ENCODE results near the gene PPAN. TPM values are rescaled to one million over a fixed set of nuclear protein-coding genes. Genes with fewer than 3 reads are reported as not detected.

The PPAN gene
- total RNA-seq, 5 donors from 2014 or later (not counting 1 experiment from before 2014, with no cell fraction given) = 89.3 to 140 (median 123) TPM

GRCh38 chr19:10095948-10096614, 10.1 kb upstream of the PPAN start:
- peak; percentile 72 to 96 (median 85) for DNase-seq
- POLR2A ChIA-PET = interaction anchor here in 1 of 2 donors (0.6 kb wide), 1 partner anchor 46 kb away, joined by 5 read pairs; no protein-coding TSS in a partner anchor
- Histone ChIP-seq H3K27me3 (replicated peaks in 1 of 2; ENCODE audit: control insufficient read depth in 2 of 2, extremely low read depth in 1 of 2, insufficient read depth in 2 of 2, low read length in 1 of 2) (no peaks in the 10 kb centered on the region), H3K27ac (ENCODE audit: low read length) (peak overlapping the region; percentile 66), H3K9me3 (no peaks in the 10 kb centered on the region), H3K4me1 (ENCODE audit: control insufficient read depth in 1 of 2, extremely low read depth in 1 of 2, insufficient read depth in 2 of 2, low read length in 2 of 2) (peaks cover 10 to 54% of the 10 kb centered on the region in 2 experiments), H3K4me3 (ENCODE audit: control insufficient read depth in 1 of 2, extremely low read depth in 1 of 2, low read length in 1 of 2) (peak overlapping the region; percentile 23 to 41), H3K36me3 (ENCODE audit: control insufficient read depth in 2 of 2, extremely low read depth in 1 of 2, insufficient read depth in 1 of 2, low read length in 1 of 2) (peaks cover 9 to 23% of the 10 kb centered on the region in 2 donors)
- no peaks in the 10 kb centered on the region for H3K27me3 Mint-ChIP-seq
- peak overlapping the region; percentile 46 to 68 (median 59) for H3K4me3 Mint-ChIP-seq
- 2% methylated on average over 92 of the region's 97 CpGs for WGBS (ENCODE audit: insufficient coverage)
- H3K36me3 Mint-ChIP-seq = peaks cover 18% of the 10 kb centered on the region
- CTCF ChIA-PET = interaction anchor here in 1 of 2 donors (0.6 to 1.6 kb wide), 10 partner anchors 8 to 154 kb away, joined by 3 to 16 read pairs (median 6); partner anchors contain the start of genes P2RY11 and PPAN
- peak; percentile 89 to 91 (median 89) for ATAC-seq (replicated peaks in 1 of 4)
- H3K4me1 Mint-ChIP-seq = peaks cover 27 to 38% (median 30%) of the 10 kb centered on the region in 3 donors
- peak overlapping the region; percentile 36 to 71 for H3K27ac Mint-ChIP-seq
- no peaks in the 10 kb centered on the region for H3K9me3 Mint-ChIP-seq

- Histone ChIP-seq H3K27me3 (replicated peaks in 1 of 2; ENCODE audit: control insufficient read depth in 2 of 2, extremely low read depth in 1 of 2, insufficient read depth in 2 of 2, low read length in 1 of 2) (no peaks in the 10 kb centered on the region), H3K4me3 (ENCODE audit: control insufficient read depth in 1 of 2, extremely low read depth in 1 of 2, low read length in 1 of 2) (peak overlapping the region; percentile 23 to 41), H3K9me3 (no peaks in the 10 kb centered on the region), H3K36me3 (ENCODE audit: control insufficient read depth in 2 of 2, extremely low read depth in 1 of 2, insufficient read depth in 1 of 2, low read length in 1 of 2) (peaks cover 4 to 21% of the 10 kb centered on the region in 2 donors), H3K27ac (ENCODE audit: low read length) (peak overlapping the region; percentile 66), H3K4me1 (ENCODE audit: control insufficient read depth in 1 of 2, extremely low read depth in 1 of 2, insufficient read depth in 2 of 2, low read length in 2 of 2) (peaks cover 14 to 56% of the 10 kb centered on the region in 2 experiments)
- 34% methylated on average over 18 of the region's 26 CpGs for WGBS (ENCODE audit: insufficient coverage)
- Mint-ChIP-seq H3K4me1 (peaks cover 27 to 40% (median 33%) of the 10 kb centered on the region in 3 donors), H3K9me3 (no peaks in the 10 kb centered on the region), H3K4me3 (peak overlapping the region; percentile 46 to 68 (median 59)), H3K27me3 (no peaks in the 10 kb centered on the region), H3K36me3 (peaks cover 16% of the 10 kb centered on the region), H3K27ac (peak overlapping the region; percentile 36 to 71)
- POLR2A ChIA-PET = interaction anchor here in 1 of 2 donors (0.6 kb wide), 1 partner anchor 45 kb away, joined by 5 read pairs; no protein-coding TSS in a partner anchor
- ATAC-seq (replicated peaks in 1 of 4) (no peak), DNase-seq (no peak)
- CTCF ChIA-PET = interaction anchor here in 1 of 2 donors (0.7 to 1.6 kb wide), 7 partner anchors 8 to 153 kb away, joined by 4 to 16 read pairs (median 6); partner anchors contain the start of genes P2RY11 and PPAN
These were observed 9.6 kb upstream of the PPAN start for GRCh38 chr19:10096615-10096963.

- no peak overlapping the region for H3K4me3 ChIP-seq (ENCODE audit: control insufficient read depth in 1 of 2, extremely low read depth in 1 of 2, low read length in 1 of 2)
- peaks cover 31 to 90% of the 10 kb centered on the region in 2 experiments for H3K4me1 ChIP-seq (ENCODE audit: control insufficient read depth in 1 of 2, extremely low read depth in 1 of 2, insufficient read depth in 2 of 2, low read length in 2 of 2)
- WGBS (ENCODE audit: insufficient coverage) = 100% methylated on average over 2 of the region's 5 CpGs
- Mint-ChIP-seq H3K27me3 (no peaks in the 10 kb centered on the region), H3K36me3 (no peaks in the 10 kb centered on the region), H3K27ac (peak overlapping the region; percentile 67 to 85), H3K4me3 (no peak overlapping the region), H3K4me1 (peaks cover 53 to 60% (median 55%) of the 10 kb centered on the region in 3 donors), H3K9me3 (no peaks in the 10 kb centered on the region)
- CTCF ChIA-PET = interaction anchor here in 1 of 2 donors (0.6 to 1.0 kb wide), 2 partner anchors 13 to 17 kb away, joined by 3 read pairs; no protein-coding TSS in a partner anchor
- no peaks in the 10 kb centered on the region for H3K27me3 ChIP-seq (replicated peaks in 1 of 2; ENCODE audit: control insufficient read depth in 2 of 2, extremely low read depth in 1 of 2, insufficient read depth in 2 of 2, low read length in 1 of 2)
- DNase-seq (no peak), ATAC-seq (replicated peaks in 1 of 4) (no peak)
- H3K9me3 ChIP-seq = no peaks in the 10 kb centered on the region
- H3K36me3 ChIP-seq (ENCODE audit: control insufficient read depth in 2 of 2, extremely low read depth in 1 of 2, insufficient read depth in 1 of 2, low read length in 1 of 2) = no peaks in the 10 kb centered on the region
- POLR2A ChIA-PET = interaction anchor here in 1 of 2 donors (0.6 kb wide), 1 partner anchor 312 kb away, joined by 3 read pairs; no protein-coding TSS in a partner anchor
- peak overlapping the region; percentile 65 for H3K27ac ChIP-seq (ENCODE audit: low read length)
These were observed 5.9 kb upstream of the PPAN start for GRCh38 chr19:10100163-10100785.

GRCh38 chr19:10102787-10103236, 3.4 kb upstream of the PPAN start:
- H3K9me3 Mint-ChIP-seq = no peaks in the 10 kb centered on the region
- peaks cover 41 to 95% of the 10 kb centered on the region in 2 experiments for H3K4me1 ChIP-seq (ENCODE audit: control insufficient read depth in 1 of 2, extremely low read depth in 1 of 2, insufficient read depth in 2 of 2, low read length in 2 of 2)
- CTCF ChIA-PET = interaction anchor here in 1 of 2 donors (0.6 kb wide), 1 partner anchor 125 kb away, joined by 3 read pairs; no protein-coding TSS in a partner anchor
- H3K4me3 ChIP-seq (ENCODE audit: control insufficient read depth in 1 of 2, extremely low read depth in 1 of 2, low read length in 1 of 2) = no peak overlapping the region
- peak overlapping the region; percentile 88 for H3K27ac ChIP-seq (ENCODE audit: low read length)
- peaks cover under 1 to 9% of the 10 kb centered on the region in 2 donors for H3K36me3 ChIP-seq (ENCODE audit: control insufficient read depth in 2 of 2, extremely low read depth in 1 of 2, insufficient read depth in 1 of 2, low read length in 1 of 2)
- DNase-seq (peak in 1 of 35 experiments; percentile 36), ATAC-seq (replicated peaks in 1 of 4) (no peak)
- no peaks in the 10 kb centered on the region for H3K9me3 ChIP-seq
- no peaks in the 10 kb centered on the region for H3K27me3 ChIP-seq (replicated peaks in 1 of 2; ENCODE audit: control insufficient read depth in 2 of 2, extremely low read depth in 1 of 2, insufficient read depth in 2 of 2, low read length in 1 of 2)
- H3K27ac Mint-ChIP-seq = peak overlapping the region; percentile 96 to 97
- no peaks in the 10 kb centered on the region for H3K27me3 Mint-ChIP-seq
- H3K4me3 Mint-ChIP-seq = peak overlapping the region in 2 of 3 donors; percentile 9 to 66
- 70% methylated on average over 6 of the region's 7 CpGs for WGBS (ENCODE audit: insufficient coverage)
- peaks cover 63 to 71% (median 68%) of the 10 kb centered on the region in 3 donors for H3K4me1 Mint-ChIP-seq
- H3K36me3 Mint-ChIP-seq = peaks cover 7% of the 10 kb centered on the region
- POLR2A ChIA-PET = interaction anchor here (0.5 to 0.6 kb wide), 2 partner anchors 18 to 1329 kb away, joined by 3 to 5 read pairs; no protein-coding TSS in a partner anchor

- H3K9me3 Mint-ChIP-seq = no peaks in the 10 kb centered on the region
- peaks cover 58 to 65% (median 62%) of the 10 kb centered on the region in 3 donors for H3K4me1 Mint-ChIP-seq
- H3K27ac Mint-ChIP-seq = peak overlapping the region; percentile 94 to 96
- no peaks in the 10 kb centered on the region for H3K27me3 Mint-ChIP-seq
- peak overlapping the region in 1 of 3 donors; percentile 89 for H3K4me3 Mint-ChIP-seq
- ATAC-seq (replicated peaks in 1 of 4) = no peak
- H3K4me1 ChIP-seq (ENCODE audit: control insufficient read depth in 1 of 2, extremely low read depth in 1 of 2, insufficient read depth in 2 of 2, low read length in 2 of 2) = peaks cover 41 to 91% of the 10 kb centered on the region in 2 experiments
- peaks cover 10 to 21% of the 10 kb centered on the region in 2 donors for H3K36me3 ChIP-seq (ENCODE audit: control insufficient read depth in 2 of 2, extremely low read depth in 1 of 2, insufficient read depth in 1 of 2, low read length in 1 of 2)
- H3K4me3 ChIP-seq (ENCODE audit: control insufficient read depth in 1 of 2, extremely low read depth in 1 of 2, low read length in 1 of 2) = no peak overlapping the region
- H3K9me3 ChIP-seq = no peaks in the 10 kb centered on the region
- DNase-seq = no peak
- peak overlapping the region; percentile 97 for H3K27ac ChIP-seq (ENCODE audit: low read length)
- H3K27me3 ChIP-seq (replicated peaks in 1 of 2; ENCODE audit: control insufficient read depth in 2 of 2, extremely low read depth in 1 of 2, insufficient read depth in 2 of 2, low read length in 1 of 2) = no peaks in the 10 kb centered on the region
- H3K36me3 Mint-ChIP-seq = peaks cover 7% of the 10 kb centered on the region
- ChIA-PET CTCF (interaction anchor here (0.7 to 1.6 kb wide), 9 partner anchors 8 to 324 kb away, joined by 3 to 10 read pairs (median 4); partner anchors contain the start of gene CDC37 (in 1 of the 2)), POLR2A (interaction anchor here in 1 of 2 donors (0.6 kb wide), 1 partner anchor 1660 kb away, joined by 3 read pairs; no protein-coding TSS in a partner anchor)
These were observed 2.0 kb upstream of the PPAN start for GRCh38 chr19:10104130-10104513.

Data from T-cell (primary cell).